NT2/D1 (cell line): ENCODE data around the gene DAPP1.

Source experiments
- DNase-seq: peaks from one replicate; pipeline ENCODE4 v3.0.0-alpha.2; 2011; ENCODE audit warnings: low read depth, low spot score
- H3K27me3 ChIP-seq: 2 replicates; pipeline ENCODE4 v1.6.0; 2011; ENCODE audit warnings: mild to moderate bottlenecking; ENCODE audit not compliant: insufficient read length, insufficient read depth
- H3K36me3 ChIP-seq: 2 replicates; pipeline ENCODE4 v1.6.1; 2011; ENCODE audit warnings: mild to moderate bottlenecking, low read length, mixed read lengths; ENCODE audit not compliant: insufficient read depth, insufficient read length
- H3K4me1 ChIP-seq: 2 replicates; pipeline ENCODE4 v1.5.1; 2011; ENCODE audit not compliant: insufficient read depth, insufficient read length
- H3K4me3 ChIP-seq: 2 replicates; pipeline ENCODE4 v1.5.1; 2011; ENCODE audit warnings: low read depth; ENCODE audit not compliant: insufficient read length
- H3K9ac ChIP-seq: 2 replicates; pipeline ENCODE4 v1.6.0; 2011; ENCODE audit warnings: low read depth; ENCODE audit not compliant: insufficient read length
- H3K9me3 ChIP-seq: 2 replicates; pipeline ENCODE4 v1.5.1; 2011; ENCODE audit warnings: mild to moderate bottlenecking, low read length; ENCODE audit not compliant: insufficient read depth
- SUZ12 ChIP-seq: IDR thresholded peaks from 2 replicates; pipeline ENCODE4 v1.6.1; 2011; ENCODE audit not compliant: insufficient read length, insufficient read depth; ENCODE audit errors: extremely low read depth
- YY1 ChIP-seq: IDR thresholded peaks from 2 replicates; pipeline ENCODE4 v1.6.1; 2011; ENCODE audit not compliant: insufficient read length, insufficient read depth
- ZNF274 ChIP-seq: IDR thresholded peaks from 2 replicates; pipeline ENCODE4 v1.6.1; 2011; ENCODE audit warnings: mild to moderate bottlenecking, low read depth, low read length

Gene DAPP1

DNA sequence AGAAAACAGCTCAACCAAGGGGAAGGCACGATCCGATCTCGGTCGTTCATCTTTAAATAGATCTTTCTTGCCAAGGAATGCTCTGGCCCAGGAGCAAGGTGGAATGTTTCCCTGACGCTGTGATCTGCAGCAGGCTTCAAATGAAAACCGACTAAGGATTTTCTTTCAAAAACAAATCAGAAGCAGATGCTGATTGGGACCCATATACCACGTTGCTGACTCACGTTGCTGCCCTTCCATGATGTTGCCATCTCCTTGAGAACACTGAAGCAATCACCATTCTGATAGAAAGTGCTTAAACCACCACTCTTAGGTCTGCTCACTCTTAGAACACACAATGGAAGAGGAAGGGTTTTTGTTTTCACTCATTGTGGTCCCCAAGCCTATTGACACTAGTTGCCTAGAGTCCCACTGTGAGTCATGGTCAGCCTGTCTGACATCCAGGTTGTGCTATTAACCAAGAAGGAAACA lies 51.5 kb downstream of the DAPP1 start:
- Histone ChIP-seq H3K4me1 (no peaks in the 10 kb centered on the region), H3K9me3 (no peaks in the 10 kb centered on the region), H3K27me3 (no peaks in the 10 kb centered on the region), H3K4me3 (no peak overlapping the region), H3K9ac (no peak overlapping the region), H3K36me3 (no peaks in the 10 kb centered on the region)
- no peak for TF ChIP-seq YY1
- no peak for TF ChIP-seq SUZ12
- TF ChIP-seq ZNF274, result no peak
- DNase-seq, result peak; percentile 50

DNA sequence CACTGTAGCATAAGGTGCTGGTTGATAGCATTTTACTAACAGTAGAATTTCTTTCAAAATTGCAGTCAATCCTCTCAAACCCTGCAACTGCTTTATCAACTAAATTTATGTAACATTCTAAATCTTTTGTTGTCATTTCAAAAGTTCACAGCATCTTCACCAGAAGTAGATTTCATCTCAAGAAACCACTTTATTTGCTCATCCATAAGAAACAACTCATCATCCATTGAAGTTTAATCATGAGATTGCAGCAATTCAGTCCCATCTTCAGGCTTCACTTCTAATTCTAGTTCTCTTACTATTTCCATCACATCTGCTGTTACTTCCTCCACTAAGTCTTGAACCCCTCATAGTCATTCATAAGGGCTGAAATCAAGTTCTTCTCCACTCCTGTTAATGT lies 55.9 kb downstream of the DAPP1 start:
- no peak for DNase-seq
- no peaks in the 10 kb centered on the region for H3K36me3 ChIP-seq
- TF ChIP-seq ZNF274 (no peak), SUZ12 (no peak), YY1 (no peak)
- H3K9me3 ChIP-seq, result no peaks in the 10 kb centered on the region
- no peaks in the 10 kb centered on the region for H3K4me1 ChIP-seq
- no peak overlapping the region for H3K9ac ChIP-seq
- H3K27me3 ChIP-seq, result no peaks in the 10 kb centered on the region
- H3K4me3 ChIP-seq, result no peak overlapping the region

DNA sequence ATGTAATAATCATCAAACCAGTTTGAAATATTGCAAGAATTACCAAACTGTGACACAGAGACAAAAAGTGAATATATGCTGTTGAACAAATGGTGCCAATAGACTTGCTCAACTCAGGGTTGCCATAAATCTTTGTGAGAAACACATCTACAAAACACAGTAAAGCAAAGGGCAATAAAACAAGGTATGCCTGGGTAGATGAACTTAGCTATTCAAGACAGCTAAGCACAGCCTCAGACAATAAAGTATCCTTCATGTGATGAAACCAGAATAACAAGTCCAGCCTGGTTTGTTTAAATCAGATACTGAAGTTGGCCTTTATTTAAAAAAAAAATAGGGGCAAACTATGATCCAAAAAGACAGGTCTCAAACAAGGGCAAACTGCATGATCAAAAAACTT lies 58.4 kb downstream of the DAPP1 start:
- no peak for TF ChIP-seq YY1
- TF ChIP-seq ZNF274, result no peak
- TF ChIP-seq SUZ12, result no peak
- no peaks in the 10 kb centered on the region for H3K9me3 ChIP-seq
- no peaks in the 10 kb centered on the region for H3K27me3 ChIP-seq
- no peak for DNase-seq
- no peak overlapping the region for H3K9ac ChIP-seq
- no peak overlapping the region for H3K4me3 ChIP-seq
- peaks cover 12% of the 10 kb centered on the region for H3K36me3 ChIP-seq
- no peaks in the 10 kb centered on the region for H3K4me1 ChIP-seq

DNA sequence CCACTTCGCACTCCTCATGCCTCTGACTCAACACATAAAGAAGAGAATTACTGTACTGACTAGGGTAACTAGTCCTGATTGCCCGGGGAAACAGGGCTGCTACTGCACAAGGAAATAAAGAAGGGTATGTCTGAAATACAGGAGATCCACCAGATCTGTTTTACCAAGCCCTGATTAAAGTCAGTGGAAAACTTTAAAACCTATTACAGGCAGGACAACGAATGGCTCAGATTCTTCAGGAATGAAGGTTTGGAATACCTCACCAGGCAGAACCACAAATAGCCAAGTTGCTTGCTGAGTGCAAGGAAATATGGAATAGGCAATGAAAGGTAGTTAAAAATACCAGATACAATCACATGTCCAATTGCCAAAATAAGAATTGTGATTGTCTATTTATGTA lies 60.3 kb downstream of the DAPP1 start:
- Histone ChIP-seq H3K4me1 (no peaks in the 10 kb centered on the region), H3K9ac (no peak overlapping the region), H3K36me3 (peaks cover 28% of the 10 kb centered on the region), H3K4me3 (no peak overlapping the region), H3K27me3 (no peaks in the 10 kb centered on the region), H3K9me3 (no peaks in the 10 kb centered on the region)
- no peak for TF ChIP-seq SUZ12
- no peak for TF ChIP-seq ZNF274
- no peak for TF ChIP-seq YY1
- no peak for DNase-seq

DNA sequence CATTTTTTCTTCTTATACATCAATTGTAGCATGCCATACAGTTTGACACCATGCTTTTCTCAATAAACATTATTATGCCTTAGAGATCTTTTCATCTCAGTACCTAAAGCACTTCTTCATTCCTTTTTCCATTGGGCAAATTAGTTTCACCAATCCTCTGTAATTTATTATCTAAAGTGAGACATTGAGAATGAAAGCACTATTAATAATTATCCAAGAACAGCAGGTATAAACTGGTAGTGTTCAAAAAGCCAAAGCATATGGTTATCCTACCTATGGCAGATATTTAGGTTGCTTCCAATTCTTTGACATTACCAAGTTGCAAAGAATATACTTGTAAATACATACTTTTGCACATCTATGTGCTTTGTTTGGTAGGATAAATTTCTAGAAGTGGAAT lies 62.0 kb downstream of the DAPP1 start:
- no peak for DNase-seq

DNA sequence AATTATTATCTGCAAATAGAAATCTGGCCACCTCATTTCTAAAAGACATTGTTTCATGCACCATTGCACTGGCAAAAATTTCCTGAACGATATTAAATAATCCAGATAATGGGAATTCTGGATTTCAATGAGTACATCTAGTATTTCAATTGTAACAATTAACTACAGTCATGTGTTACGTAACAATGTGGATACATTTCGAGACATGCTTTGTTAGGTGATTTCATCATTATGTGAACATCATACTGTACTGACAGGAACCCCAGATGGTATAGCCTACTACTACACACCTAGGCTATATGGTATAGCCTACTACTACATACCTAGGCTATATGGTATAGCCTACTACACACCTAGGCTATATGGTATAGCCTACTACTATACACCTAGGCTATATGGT lies 62.8 kb downstream of the DAPP1 start:
- no peaks in the 10 kb centered on the region for H3K9me3 ChIP-seq
- DNase-seq, result no peak
- H3K27me3 ChIP-seq, result no peaks in the 10 kb centered on the region
- no peak overlapping the region for H3K9ac ChIP-seq
- H3K4me3 ChIP-seq, result no peak overlapping the region
- no peak for TF ChIP-seq YY1
- TF ChIP-seq SUZ12, result no peak
- no peak for TF ChIP-seq ZNF274
- H3K36me3 ChIP-seq, result peaks cover 40% of the 10 kb centered on the region
- H3K4me1 ChIP-seq, result no peaks in the 10 kb centered on the region

More for the DNA sequence above, 62.0 kb downstream of the DAPP1 start:
- Histone ChIP-seq H3K36me3 (peaks cover 32% of the 10 kb centered on the region), H3K9me3 (no peaks in the 10 kb centered on the region), H3K9ac (no peak overlapping the region), H3K27me3 (no peaks in the 10 kb centered on the region), H3K4me3 (no peak overlapping the region), H3K4me1 (no peaks in the 10 kb centered on the region)
- TF ChIP-seq ZNF274 (no peak), YY1 (no peak), SUZ12 (no peak)

DNA sequence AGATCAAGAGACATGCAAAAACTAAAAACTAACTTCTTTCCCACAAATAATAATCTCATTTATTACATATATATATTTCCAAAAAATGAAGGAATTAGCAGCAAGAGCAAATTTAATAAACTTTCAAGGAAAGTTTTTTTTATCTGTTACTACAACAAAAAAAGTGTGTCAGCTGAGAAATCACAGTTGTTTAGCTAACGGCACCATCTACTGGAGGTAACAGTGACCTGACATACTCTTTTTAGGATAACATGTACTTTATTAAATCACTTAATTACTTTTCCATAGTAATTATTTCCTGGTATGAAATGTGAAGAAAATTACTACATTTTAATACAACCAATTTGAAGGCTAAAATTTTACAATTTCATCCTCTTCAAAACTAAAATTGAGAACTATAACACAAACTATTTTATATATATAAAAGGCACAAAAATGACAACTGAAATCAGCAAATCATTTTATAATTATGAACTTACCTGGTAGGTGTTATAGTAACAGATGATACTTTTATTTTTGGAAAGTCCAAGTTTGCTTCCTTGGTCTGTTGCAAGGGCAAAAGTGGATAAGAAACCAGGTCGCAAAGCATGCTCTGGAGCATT lies 68.5 kb downstream of the DAPP1 start:
- TF ChIP-seq SUZ12 (no peak), ZNF274 (no peak), YY1 (no peak)
- Histone ChIP-seq H3K36me3 (peaks cover 34% of the 10 kb centered on the region), H3K9ac (no peak overlapping the region), H3K4me3 (no peak overlapping the region), H3K9me3 (no peaks in the 10 kb centered on the region), H3K27me3 (no peaks in the 10 kb centered on the region), H3K4me1 (no peaks in the 10 kb centered on the region)
- DNase-seq, result no peak
